ENCODE data around the gene SEC16A. TPM values are rescaled to one million over a fixed set of nuclear protein-coding genes. Genes with fewer than 3 reads are reported as not detected.

Gene SEC16A
- total and polyA plus RNA-seq, 11 donors: 20.9 to 53.3 (median 29.9) TPM

DNA sequence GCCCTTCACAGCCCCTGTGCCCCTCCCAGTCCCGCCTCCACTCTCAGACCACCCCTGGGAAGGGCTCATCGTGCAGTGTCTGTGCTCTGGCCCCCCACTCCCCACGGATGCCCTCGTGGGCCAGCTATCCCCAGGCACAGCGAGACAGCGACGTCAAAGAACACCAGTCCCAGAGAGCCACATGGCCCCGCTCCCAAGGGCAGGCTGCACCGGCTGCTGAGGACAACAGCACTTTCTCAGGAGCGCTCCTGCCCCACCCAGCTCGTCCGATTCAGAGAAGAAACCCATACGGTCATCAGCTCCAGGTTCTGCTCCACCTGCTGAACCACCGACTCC lies 78.1 kb downstream of the SEC16A start:
- Histone ChIP-seq H3K4me3 (no peak overlapping the region), H3K36me3 (peaks cover 0 to 58% (median 51%) of the 10 kb centered on the region in 9 donors), H3K27me3 (no peaks in the 10 kb centered on the region), H3K27ac (peak overlapping the region in 1 of 12 donors; percentile 20), H3K4me1 (peaks cover 0 to 38% (median 14%) of the 10 kb centered on the region in 12 donors), H3K9me3 (no peaks in the 10 kb centered on the region)
- DNase-seq (no peak), ATAC-seq (no peak)
- 87 to 93% (median 91%) methylated on average over 14 of the region's 14 CpGs for WGBS, 4 donors
- TF ChIP-seq POLR2A (IDR thresholded peaks at IDR 0.05): no peak
- TF ChIP-seq, protein P1, sequence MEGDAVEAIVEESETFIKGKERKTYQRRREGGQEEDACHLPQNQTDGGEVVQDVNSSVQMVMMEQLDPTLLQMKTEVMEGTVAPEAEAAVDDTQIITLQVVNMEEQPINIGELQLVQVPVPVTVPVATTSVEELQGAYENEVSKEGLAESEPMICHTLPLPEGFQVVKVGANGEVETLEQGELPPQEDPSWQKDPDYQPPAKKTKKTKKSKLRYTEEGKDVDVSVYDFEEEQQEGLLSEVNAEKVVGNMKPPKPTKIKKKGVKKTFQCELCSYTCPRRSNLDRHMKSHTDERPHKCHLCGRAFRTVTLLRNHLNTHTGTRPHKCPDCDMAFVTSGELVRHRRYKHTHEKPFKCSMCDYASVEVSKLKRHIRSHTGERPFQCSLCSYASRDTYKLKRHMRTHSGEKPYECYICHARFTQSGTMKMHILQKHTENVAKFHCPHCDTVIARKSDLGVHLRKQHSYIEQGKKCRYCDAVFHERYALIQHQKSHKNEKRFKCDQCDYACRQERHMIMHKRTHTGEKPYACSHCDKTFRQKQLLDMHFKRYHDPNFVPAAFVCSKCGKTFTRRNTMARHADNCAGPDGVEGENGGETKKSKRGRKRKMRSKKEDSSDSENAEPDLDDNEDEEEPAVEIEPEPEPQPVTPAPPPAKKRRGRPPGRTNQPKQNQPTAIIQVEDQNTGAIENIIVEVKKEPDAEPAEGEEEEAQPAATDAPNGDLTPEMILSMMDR (IDR thresholded peaks at IDR 0.05): no peak
- intact Hi-C loops (cut with DNase I): loop anchor here in 5 of 10 donors (5.0 to 10.0 kb wide), 4 partner anchors 33 to 92 kb away; partner anchors contain the start of gene INPP5E (in 1 of the 5)

DNA sequence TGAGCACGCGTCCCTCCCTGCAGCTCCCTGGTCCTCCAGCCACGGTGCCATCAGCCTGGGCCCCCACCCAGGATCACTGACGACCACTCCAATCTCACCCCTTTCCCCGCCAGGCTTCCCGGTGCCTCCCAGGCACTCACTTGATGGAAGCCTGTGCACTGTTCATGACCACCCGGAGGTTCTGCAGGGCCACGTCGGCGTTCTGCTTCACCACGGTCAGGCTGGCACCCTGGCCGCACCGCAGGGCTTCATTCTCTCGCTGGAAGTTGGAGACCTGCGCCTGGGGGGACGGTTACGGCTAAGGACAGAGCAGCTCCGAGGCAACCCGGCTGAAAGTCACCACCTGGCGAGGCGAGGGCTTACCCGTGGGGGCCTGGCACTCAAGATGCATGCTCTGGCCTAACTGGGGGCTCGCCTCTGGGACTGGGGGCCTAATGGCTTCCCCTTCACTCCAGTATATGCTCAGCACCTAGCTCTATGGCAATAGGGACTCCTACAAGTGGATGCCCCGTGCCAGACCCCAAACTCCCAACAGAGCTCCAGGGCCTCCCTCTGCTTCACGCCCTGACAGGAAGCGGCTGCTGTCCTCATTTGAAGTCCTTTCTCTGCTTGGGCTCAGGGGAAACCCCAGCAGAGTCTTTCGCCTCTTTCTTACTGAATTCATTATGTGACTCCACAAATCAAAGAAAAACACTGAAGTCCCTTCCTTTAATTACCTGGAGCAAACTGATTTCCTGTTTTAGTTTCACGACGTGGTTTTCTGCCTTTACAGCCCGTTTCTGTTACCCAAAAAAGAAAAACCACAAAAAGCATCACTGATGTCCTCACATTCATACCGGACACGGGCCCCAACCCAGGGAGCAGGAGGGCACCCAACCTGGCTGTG lies 78.7 kb downstream of the SEC16A start:
- Histone ChIP-seq H3K9me3 (no peaks in the 10 kb centered on the region), H3K27ac (peak overlapping the region in 1 of 12 donors; percentile 28), H3K4me1 (peaks cover 0 to 36% (median 12%) of the 10 kb centered on the region in 12 donors), H3K27me3 (no peaks in the 10 kb centered on the region), H3K4me3 (no peak overlapping the region), H3K36me3 (peaks cover 0 to 58% (median 51%) of the 10 kb centered on the region in 9 donors)
- ATAC-seq (no peak), DNase-seq (no peak)
- TF ChIP-seq, protein P1 (IDR thresholded peaks at IDR 0.05): no peak
- TF ChIP-seq POLR2A (IDR thresholded peaks at IDR 0.05): no peak
- intact Hi-C loops (cut with DNase I): loop anchor here in 5 of 10 donors (5.0 to 10.0 kb wide), 4 partner anchors 33 to 92 kb away; partner anchors contain the start of gene INPP5E (in 1 of the 5)
- WGBS, 4 donors: 86 to 90% (median 90%) methylated on average over 32 of the region's 32 CpGs

DNA sequence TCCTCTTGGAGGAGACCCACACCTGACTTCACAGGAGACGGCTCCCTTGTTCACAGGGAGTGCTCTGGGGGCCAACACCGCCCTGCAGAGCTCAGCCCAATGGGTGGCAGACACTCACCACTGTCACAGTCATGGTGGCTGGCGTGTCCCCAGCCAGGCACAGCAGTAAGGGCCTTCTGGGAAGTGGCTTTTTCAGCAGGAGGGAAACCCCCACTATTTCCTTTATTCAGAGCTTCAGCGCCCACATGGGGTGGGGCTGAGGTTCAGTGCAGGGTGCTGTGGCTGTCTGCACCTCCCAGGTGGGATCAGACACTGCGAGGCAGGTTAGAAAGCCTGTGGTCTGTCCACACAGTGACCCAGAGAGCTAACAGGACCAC lies 79.3 kb downstream of the SEC16A start:
- DNase-seq (no peak), ATAC-seq (no peak)
- TF ChIP-seq, protein P1 (IDR thresholded peaks at IDR 0.05): no peak
- no peak for TF ChIP-seq POLR2A (IDR thresholded peaks at IDR 0.05)
- peaks cover 0 to 36% (median 16%) of the 10 kb centered on the region in 12 donors for H3K4me1 ChIP-seq
- intact Hi-C loops (cut with DNase I): loop anchor here in 5 of 10 donors (5.0 to 10.0 kb wide), 4 partner anchors 34 to 91 kb away; partner anchors contain the start of gene INPP5E (in 1 of the 5)
- H3K9me3 ChIP-seq: no peaks in the 10 kb centered on the region
- peak overlapping the region in 1 of 12 donors; percentile 28 for H3K27ac ChIP-seq
- 87 to 92% (median 90%) methylated on average over 4 to 5 of the region's 5 CpGs for WGBS, 4 donors
- H3K36me3 ChIP-seq: peaks cover 0 to 60% (median 51%) of the 10 kb centered on the region in 9 donors
- H3K4me3 ChIP-seq: no peak overlapping the region
- no peaks in the 10 kb centered on the region for H3K27me3 ChIP-seq

DNA sequence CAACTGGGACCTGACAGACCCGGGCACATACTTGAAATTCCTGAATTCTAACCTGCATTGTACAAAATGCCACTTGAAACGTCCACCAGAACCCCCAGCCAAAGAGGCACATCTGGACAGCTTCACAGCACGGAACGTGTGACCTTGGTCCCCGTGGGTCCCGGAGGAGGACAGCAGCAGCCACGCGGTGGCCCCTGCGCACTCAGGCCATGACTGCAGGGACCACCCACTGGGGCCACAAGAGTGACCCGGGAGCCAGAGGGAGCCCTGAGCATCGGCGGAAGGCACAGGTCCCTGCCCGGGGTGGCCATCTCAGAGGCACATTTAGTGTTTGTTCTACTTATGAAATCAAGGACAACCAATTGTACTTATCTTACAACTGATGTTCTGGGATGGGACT lies 80.8 kb downstream of the SEC16A start:
- DNase-seq (no peak), ATAC-seq (no peak)
- Histone ChIP-seq H3K27ac (no peak overlapping the region), H3K9me3 (no peaks in the 10 kb centered on the region), H3K27me3 (no peaks in the 10 kb centered on the region), H3K4me3 (no peak overlapping the region), H3K36me3 (peaks cover 0 to 62% (median 48%) of the 10 kb centered on the region in 9 donors), H3K4me1 (peaks cover 0 to 38% (median 17%) of the 10 kb centered on the region in 12 donors)
- intact Hi-C loops (cut with DNase I): loop anchor here in 5 of 10 donors (5.0 to 10.0 kb wide), 4 partner anchors 35 to 90 kb away; partner anchors contain the start of gene INPP5E (in 1 of the 5)
- WGBS, 4 donors: 59 to 70% (median 64%) methylated on average over 13 of the region's 13 CpGs
- TF ChIP-seq, protein P1 (IDR thresholded peaks at IDR 0.05): no peak
- TF ChIP-seq POLR2A (IDR thresholded peaks at IDR 0.05): no peak
